Measurements from ENCODE around the gene NEK4.

Gene NEK4

DNA sequence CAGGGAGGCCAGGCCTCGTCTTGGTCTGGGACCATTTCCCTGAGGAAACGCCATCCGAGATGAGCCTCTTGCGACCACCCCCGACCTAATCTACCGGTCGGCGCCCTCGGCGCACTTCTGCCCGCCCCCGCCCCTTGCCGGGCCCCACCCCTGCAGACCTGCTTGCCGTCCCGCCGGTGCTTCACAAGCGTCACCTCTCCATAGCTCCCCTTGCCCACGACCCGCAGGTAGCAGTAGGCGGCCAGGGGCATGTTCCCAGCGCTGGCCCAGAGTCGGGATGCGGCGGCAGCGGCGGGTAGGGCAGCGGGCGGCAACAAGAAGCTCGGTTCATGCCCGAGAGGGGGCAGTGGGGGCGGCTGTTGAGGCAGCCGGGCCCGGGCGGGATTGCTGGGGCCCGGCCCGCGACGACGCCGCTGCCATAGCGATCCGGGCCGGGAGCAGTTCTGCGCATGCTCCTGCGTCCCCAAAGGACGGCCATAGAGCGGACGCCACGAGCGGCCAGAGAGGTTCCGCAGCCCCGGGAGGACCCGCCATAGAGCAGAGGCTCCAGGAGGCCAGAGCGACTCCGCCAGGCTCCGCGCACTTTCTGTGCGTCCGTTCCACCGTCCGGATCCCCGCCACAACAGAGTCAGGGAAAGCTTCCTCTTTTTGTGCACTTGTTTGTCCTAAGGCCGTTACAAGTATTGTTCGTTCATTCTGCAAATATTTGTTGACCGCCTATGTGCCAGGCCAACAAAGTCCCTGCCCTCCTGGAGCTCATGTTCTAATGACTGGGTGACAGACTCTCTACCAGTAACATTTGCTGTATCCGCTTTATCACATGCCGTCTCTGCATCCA, at the start of gene NEK4:
Gene NEK4 (minus strand): TSS at position 445 of the 838 bp plus-strand sequence. CDS start 194 bp downstream, at position 251.
- DNase-seq: peak; percentile 95

DNA sequence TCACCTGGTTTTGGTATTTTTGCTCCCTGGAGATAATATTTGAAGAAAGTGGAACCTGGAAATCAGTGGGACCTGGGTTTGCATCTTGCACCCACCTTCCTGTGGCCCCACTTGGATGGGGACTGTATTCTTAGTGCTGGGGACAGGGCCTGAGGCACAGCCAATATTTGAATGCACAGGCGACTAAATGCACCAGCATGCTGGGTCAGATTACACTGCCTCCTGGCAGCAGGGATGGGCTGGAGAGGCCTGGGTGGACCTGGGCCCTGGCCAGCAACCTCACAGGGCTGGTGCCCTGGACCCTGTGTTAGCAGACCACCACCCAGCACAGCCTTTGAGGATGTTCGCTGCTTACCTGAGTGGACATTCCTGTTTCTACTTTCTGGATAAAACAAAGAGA, 49.2 kb upstream of the NEK4 start:
- DNase-seq: no peak

DNA sequence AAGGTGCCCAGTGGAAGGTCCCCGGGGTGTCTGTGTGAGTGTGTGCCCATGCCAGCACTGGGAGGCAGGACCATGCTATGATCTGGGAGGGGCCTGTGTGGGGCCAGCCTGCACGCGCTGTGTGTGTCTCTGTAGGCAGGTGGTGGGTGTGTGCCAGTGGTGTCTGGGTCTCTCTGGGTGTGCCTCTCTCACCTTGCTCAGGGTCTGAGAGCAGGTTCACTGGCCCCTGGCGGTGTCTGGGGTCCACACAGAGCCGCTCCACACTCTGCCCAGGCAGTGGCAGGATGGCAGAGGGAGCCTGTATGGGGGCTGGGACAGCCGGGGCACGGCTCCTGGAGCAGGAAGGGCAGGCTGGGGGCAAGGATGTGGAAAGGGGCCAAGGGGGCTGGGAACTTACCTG, 47.1 kb upstream of the NEK4 start:
- DNase-seq: no peak

DNA sequence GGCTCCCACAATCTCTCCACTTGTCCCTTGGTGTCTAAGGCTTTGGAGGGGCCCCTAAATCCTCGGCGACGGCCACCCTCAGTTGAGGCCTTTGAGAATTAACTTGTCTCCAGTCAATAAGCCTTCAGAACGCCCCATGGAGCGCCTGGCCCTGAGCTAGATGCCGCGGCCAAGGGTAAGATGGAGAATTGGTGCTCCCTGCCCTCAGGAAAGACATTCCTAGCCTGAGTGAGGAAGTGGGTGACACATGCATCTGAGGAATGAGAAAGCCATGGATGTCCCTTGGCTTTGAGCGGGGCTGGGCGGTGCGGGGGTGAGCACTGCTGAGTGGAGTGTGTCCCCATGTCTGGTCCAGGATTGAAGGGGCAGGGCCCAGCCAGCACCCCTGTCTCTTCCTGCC, 46.5 kb upstream of the NEK4 start:
- no peak for DNase-seq

DNA sequence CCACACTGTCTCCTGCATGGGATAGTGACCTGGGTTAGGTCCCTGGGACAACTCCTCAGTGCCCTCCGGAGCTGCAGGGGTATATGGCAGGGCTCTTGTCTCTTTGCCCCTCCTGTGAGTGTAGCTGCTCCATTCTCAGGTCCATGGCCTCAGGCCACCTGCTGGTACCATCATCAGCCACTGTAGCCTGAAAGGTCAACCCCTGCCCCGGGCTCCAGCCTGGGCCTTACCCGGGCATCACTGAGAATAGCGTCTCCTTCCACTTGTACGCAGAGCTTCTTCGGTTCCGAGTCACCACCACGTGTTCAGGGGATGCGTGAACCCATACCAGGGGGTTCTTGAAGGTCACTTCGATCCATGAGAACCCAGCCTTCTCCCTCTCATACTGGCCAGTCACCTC, 45.9 kb upstream of the NEK4 start:
- DNase-seq: no peak

DNA sequence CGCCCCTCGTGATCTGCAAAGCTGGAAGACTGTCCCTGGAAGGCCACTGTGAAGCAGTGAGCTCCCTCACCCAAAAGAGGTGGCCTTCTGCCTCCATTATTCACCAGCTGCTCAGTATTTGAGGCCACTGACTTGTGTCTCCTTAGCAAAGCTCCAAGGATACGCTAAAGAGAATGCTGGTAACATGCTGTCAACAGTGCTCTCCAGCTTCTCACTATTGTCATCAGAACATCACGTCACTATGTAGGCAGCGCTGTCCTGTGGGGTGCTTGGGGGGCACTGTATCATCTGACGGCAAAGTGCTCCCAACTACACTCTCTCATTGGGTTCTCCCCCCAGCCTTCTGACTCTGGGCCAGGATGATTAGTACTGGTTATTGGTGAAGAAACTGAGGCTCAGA, 45.5 kb upstream of the NEK4 start:
- DNase-seq: no peak

DNA sequence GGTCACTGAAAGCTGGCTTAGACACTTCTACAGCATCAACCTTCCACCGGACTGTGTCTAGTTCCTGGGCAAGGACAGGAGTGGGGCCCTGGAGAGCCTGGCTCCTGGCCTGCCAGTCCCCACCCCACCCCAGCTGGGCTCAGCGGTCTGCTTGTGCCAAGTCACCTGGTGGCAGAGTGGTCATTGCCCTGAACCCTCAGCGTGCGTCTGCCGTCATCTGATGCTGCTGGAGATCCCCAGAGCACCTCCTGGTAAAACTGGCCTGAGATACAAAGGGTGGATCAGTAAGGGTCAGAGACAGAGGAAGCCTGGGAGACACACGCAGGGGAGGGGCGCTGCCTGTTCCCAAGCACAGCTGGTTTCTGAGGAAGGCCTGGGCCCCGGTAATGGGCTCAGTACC, 43.1 kb upstream of the NEK4 start:
- no peak for DNase-seq

DNA sequence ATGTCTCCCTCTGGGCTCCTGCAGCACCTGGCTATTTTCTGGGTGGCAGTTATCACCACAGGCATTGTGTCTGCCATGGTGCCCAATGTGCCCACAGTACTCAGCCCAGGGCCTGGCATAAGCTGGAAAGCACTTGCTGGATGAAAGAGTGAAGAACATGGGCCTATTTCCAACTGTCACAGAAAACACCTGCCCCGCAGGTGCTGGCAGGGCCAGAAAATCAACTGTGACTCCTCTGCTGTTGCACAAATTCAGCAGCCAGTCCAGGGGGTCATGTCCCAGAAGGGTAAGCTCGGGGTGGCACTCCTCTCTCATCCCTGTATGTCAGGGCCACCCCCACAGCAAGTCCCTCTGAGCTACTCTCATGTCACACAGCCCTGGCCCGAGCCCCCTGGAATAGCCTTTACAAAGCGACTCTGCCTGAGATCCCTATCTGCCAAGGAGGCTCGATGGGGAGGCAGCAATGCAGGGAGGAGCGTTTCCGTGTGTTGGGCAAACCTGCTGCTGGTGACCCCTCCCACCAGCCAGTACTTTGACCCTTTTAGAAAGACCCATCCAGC, 40.8 kb upstream of the NEK4 start:
- no peak for DNase-seq

DNA sequence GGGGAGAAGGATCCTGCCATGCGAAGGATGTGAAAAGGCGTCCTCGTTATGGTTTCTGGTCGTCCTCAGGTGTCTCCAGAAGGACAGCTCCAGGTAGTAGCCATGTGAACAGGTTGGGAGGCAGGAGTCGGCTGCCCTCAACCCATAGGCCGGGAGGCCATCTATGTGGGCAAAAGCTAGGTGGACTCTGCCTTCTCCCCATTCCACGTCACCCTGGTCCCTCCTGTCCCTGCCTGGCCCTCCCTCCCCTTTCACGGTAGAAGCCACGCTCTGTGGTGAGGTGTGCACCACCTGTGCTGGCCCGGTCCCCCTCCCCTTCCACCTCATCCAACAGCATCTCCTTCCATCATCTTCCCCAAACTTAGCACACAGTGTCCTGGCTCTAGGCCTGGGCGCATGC, 40.2 kb upstream of the NEK4 start:
- no peak for DNase-seq

DNA sequence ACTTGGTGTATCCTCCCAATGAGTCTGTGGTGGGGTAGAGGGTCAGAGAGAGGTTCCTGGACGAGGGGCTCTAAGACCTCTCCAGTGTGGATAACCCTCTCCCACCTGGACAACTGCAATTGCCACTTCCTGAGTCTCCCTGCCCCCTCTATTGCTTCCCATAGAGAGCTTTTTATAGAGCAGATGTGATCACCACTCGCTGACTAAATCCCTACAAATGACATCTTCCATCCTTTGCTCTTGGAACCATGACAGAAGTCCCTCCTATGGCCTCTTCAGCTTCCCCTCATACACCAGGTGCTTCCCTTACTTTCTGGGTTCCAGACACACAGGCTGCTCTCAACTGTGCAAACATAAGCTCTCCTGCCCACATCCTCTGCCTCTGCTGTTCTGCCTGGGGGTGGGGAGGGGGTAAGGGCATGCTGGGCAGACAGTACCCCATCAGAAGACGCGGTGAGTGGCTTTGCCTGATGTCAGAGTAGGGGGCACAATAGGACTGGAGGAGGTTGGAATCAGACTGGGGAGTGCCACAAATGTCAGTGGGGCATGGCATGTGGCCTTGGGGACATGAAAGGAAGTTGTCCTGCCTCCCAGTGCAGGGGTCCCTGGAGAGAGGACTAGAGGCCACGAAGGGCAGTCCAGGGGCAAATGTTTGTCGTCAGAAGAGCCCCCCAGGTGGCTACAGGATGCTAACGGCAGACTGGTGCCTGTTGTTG, 39.1 kb upstream of the NEK4 start:
- DNase-seq: no peak

DNA sequence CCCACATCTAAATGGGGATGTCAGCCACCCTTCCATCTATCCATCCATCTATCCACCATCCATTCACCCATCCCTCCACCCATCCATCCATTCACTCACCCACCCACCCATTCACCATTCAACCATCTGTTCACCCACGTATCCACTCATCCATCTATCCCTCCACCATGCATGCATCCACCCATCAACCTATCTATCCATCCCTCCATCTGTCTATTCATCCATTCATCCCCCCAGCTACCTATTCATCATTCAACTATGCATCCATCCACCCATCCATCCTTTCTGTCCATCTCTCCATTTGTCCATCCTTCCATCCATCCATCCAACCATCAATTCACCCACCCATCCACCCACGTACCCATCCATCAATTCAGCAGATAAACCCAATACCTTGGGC, 38.4 kb upstream of the NEK4 start:
- no peak for DNase-seq

DNA sequence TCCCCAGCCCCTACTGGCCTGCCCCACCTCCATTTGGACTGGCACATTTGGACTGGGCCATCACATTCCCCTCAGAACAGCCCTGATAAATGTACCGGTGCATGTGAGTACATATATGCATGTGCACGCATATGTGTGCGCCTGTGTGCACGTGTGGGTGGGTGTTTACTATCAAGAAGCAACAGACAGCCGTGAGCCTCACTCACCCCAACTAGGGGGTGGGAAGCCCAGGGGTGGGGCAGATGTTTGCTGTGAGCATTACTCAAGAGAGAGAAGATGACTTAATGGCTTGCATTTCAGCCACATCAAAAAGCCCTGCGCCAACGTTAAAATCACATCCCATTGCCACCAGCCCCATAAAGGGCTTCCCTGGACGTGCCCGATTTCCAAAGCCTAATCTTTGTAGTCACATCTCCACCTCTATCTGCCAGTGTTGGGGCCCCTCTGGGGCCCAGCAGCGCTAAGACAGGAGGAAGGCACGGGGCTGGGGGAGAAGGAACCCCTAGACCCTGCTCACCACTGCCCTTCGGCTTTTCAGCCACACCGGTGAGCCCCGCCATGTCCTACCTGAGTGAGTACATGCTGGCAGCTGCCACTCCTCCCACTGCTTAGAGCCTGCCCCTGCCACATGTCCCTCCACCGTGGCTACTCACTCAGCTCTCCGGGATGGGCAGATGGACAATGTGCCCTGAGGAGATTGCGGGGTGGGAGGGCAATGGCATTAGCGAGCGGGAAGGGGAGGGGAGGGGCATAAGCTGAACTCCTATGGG, 34.7 kb upstream of the NEK4 start:
- no peak for DNase-seq

DNA sequence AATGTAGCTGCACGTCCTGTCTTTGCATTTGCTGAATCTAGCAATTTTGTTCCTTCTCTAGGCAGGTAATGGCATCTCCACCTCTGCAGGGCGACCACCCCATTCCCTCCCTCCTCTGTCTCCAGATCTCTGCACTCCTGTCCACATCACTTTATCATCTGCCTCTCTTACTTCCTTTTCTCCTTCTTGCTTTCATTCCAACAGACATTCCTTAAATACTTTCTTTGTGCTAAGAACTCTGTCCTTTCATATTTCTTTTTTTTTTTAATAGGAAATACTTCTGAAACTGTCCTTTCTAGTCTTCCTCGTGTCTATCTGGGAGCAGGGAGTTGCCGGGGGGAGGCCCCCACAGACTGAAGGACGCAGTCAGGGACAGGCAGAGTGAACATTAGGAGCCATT, 31.1 kb upstream of the NEK4 start:
- DNase-seq: no peak

DNA sequence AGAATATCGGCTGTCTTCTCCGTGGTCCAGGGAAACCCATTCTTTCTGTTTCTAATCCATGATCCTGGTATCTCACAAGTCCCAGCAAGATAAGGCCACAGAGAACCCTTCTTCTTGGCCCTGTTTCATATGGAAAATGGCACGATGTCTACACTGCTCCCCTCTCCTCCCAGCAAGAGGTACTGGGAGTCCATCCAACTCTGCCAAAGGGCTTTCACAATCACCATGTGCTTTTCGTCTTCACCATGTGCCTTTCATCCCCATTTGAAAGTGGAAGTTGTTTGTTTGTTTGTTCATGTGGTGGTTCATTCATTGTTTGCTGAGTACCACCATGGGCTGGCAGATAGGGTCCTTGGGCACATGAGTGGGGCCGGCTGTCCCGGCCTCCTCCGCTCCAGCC, 29.3 kb upstream of the NEK4 start:
- no peak for DNase-seq

DNA sequence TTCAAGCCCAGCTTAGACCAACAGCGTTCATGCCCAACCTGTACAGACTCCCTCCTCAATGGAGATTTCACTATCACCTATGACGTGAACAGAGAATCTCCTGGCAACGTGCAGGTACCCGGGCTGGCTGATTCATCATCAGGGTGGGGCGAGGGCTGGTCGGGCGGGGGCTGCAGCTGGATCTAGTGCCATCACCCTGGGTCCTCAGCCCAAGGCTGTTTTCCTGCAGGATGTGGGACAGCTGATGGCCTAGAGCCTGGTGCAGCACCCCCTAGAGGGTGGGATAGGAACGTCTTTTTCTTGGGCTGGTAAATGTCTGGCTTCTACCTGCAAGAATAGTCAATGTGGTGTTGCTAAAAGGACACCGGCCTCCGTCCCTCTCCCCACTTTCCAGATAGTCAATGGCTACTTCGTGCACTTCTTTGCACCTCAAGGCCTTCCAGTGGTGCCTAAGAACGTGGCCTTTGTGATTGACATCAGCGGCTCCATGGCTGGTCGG, 28.3 kb upstream of the NEK4 start:
- peak; percentile 41 for DNase-seq

DNA sequence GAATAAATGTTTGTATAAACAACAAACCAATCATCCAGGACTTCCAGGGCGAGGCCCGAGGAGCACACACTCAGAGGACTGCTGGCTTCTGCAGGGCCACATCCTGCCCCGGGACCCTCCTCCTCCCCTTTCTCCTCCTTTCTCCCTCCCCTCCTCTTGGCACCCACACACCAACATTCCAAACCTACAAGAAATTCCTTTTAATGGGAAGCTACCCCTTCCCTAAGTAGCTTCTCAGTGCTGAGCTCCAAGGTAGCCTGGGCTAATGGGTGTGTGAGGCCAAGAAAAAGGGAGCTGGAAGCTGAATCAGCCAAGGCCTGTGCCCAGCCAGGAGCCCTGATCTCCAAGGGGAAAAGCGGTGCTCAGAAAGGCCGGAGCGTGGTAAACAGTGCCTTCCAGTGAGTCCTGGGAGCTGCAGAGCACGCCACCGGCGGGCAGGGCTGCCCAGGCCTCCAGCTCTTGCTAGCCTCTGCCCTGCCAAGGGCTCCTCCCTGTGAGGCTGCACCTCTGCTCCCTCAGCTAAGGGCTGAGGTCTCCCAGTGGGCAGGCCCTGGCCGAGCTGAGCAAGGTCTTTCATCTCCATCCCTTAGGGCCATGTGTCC, 27.7 kb upstream of the NEK4 start:
- no peak for DNase-seq

DNA sequence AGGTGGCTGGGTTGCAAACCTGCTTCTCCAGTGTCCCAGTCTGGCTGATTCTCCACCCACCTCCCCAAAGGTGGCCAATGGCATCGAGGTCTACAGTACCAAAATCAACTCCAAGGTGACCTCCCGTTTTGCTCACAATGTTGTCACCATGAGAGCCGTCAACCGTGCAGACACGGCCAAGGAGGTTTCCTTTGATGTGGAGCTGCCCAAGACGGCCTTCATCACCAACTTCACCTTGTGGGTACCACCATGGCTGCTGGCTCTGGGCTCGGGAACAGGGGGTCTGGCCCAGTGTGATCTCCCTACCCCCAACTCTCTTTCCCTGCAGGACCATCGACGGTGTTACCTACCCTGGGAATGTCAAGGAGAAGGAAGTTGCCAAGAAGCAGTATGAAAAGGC, 25.7 kb upstream of the NEK4 start:
- no peak for DNase-seq

DNA sequence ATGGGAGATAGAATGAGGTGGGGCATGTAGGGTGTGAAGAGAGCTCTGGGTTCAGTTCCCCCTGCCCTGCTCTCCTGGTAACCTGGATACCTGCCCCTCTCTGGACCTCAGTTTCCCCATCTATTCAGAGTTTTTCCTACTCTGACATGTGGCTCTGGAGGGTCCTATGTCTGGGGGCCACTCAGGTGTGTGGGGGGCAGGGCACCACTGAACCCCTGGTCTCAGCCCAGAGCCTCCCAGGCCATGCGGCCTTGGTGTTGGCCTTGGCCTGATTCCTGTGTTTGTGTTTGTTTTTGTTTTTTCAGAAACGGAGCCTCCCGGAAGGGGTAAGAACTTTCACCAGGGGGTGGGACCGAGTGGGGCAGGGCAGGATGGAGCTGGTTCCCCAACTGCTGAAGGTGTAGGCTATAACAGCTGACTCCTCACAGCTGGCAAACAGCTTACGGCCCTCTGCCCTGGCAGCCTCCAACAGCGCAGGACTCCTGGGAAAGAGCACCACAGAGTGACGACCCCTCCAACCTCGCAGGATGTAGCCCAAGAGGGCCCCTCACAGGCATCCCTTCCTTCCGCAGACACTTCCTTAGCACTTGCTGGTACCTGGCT, 24.7 kb upstream of the NEK4 start:
- DNase-seq: no peak

DNA sequence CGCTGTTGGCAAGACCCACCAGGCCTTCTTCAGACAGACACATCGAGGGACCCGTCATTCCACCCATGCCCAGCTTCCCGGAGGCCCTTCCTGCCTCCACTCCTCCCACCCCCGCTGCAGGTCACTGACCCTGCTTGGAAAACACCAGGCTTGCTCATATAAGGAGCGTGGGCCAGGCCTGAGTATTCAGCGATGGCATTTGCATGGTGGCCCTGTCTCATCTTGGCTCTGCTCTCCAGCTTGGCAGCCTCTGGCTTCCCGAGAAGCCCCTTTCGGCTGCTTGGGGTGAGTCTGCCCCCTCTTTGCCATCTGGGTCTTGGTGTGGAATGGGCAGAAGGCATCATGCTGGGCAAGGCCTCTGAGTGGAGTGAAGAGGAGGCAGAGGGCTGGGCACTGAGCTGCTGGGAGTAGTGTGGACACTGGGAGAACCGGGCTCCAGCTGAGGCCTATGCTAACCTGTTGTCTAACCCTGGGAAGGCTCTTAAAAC, 23.9 kb upstream of the NEK4 start, which contains the start of gene ITIH3:
Gene ITIH3 (plus strand): TSS at position 185 of the 488 bp plus-strand sequence. CDS start 8 bp downstream, at position 193.
- no peak for DNase-seq

DNA sequence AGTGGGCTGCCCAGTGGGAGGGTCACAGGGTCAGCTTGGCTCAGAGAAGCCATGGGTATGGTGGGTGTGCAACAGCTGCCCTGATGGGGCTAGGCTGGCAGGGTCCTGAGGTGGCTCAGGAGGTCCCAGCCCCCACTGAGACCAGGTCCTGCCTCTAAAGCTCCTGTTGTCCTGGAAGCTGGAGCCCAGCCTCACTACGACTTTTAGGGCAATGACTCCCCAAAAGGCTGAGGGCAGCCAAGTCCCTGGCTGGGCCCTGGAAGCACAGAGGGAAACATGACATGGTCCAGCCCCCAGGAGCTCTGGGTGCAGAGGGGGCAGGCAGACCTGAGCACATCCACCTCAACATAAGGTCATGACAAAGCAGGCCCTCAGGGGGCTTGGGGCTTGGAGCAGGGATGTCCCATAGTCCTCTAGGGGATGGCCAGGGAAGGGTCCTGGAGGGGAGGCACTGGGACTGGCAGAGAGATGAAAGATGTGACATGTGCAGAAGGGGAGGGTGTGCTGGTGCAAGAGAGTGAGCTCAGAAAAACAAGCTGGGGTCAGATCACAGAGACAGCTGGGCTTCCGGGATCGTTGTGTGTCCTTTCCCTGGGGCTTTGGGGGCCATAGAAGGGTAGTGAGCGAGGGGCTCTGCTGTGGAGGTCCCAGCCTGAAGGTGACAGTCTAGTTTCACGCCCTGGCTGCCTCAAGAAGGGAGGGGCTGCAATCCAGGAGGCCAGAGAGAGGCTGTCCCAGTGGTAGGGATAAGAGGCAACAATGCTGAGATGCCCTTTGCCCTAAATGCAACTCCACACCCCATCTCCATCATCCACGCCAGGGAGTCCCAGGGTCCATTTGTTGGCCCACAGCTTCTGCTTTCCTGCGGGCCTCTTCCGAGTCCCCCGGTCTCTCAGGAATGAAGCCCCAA, 23.2 kb upstream of the NEK4 start:
- DNase-seq: no peak
